GM18909 (cell line): Measurements from ENCODE around the gene HYAL2.
"Not testable (repeated sequence)": the region's sequence is repeated elsewhere in the genome, so short reads cannot be mapped to it uniquely, and the experiment has no call there.

Source experiments
- ATAC-seq: cut with Tn5 transposase; IDR thresholded peaks from one replicate; pipeline ENCODE4 v1.9.1; 2021; ENCODE audit warnings: mild to moderate bottlenecking; ENCODE audit not compliant: unreplicated experiment, poor library complexity

The HYAL2 gene

GRCh38 chr3:50317300-50317699 lies 5.2 kb downstream of the HYAL2 start:
- no peak for ATAC-seq

- no peak for ATAC-seq
These were observed 5.8 kb downstream of the HYAL2 start for GRCh38 chr3:50316657-50317242.

- ATAC-seq, result no peak
These were observed 7.7 kb downstream of the HYAL2 start for GRCh38 chr3:50314816-50315215.

- no peak for ATAC-seq
These were observed 8.2 kb downstream of the HYAL2 start for GRCh38 chr3:50314342-50314741.

- not testable (repeated sequence) for ATAC-seq
These were observed 10.5 kb downstream of the HYAL2 start for GRCh38 chr3:50312041-50312440.

GRCh38 chr3:50304601-50305000 lies 17.9 kb downstream of the HYAL2 start:
- no peak for ATAC-seq

GRCh38 chr3:50303013-50303815 lies 19.3 kb downstream of the HYAL2 start, which contains the start of gene HYAL1:
TSS of gene HYAL1 (minus strand) at chr3:50303574. CDS start at chr3:50302956, 618 bp downstream.
- ATAC-seq, result no peak

GRCh38 chr3:50302095-50303012 lies 20.2 kb downstream of the HYAL2 start:
- no peak for ATAC-seq

- no peak for ATAC-seq
These were observed 21.8 kb downstream of the HYAL2 start for GRCh38 chr3:50300681-50301254.

- no peak for ATAC-seq
These were observed 22.4 kb downstream of the HYAL2 start for GRCh38 chr3:50299929-50300680.

GRCh38 chr3:50299638-50299928 lies 23.0 kb downstream of the HYAL2 start:
- no peak for ATAC-seq

GRCh38 chr3:50298836-50299637 lies 23.5 kb downstream of the HYAL2 start, which contains the start of the genes HYAL3 and NAA80:
TSS of gene HYAL3 (minus strand) at chr3:50299405. CDS start at chr3:50295602, 3,803 bp downstream.
TSS of gene NAA80 (minus strand) at chr3:50299405. CDS start at chr3:50297463, 1,942 bp downstream.
- ATAC-seq, result peak; percentile 86

GRCh38 chr3:50297896-50298725 lies 24.4 kb downstream of the HYAL2 start:
- no peak for ATAC-seq

- no peak for ATAC-seq
These were observed 25.2 kb downstream of the HYAL2 start for GRCh38 chr3:50297384-50297775.

- no peak for ATAC-seq
These were observed 25.7 kb downstream of the HYAL2 start for GRCh38 chr3:50296721-50297383.

- no peak for ATAC-seq
These were observed 26.8 kb downstream of the HYAL2 start for GRCh38 chr3:50295553-50296431.
